NCI-H2029 (cell line): ENCODE data around the gene CYP3A5.
"Not testable (repeated sequence)": the region's sequence is repeated elsewhere in the genome, so short reads cannot be mapped to it uniquely, and the experiment has no call there.

ENCODE experiments used
- DNase-seq: peaks from one replicate; lab custom pipeline; 2025; lab: John Stamatoyannopoulos, UW

The CYP3A5 gene

DNA sequence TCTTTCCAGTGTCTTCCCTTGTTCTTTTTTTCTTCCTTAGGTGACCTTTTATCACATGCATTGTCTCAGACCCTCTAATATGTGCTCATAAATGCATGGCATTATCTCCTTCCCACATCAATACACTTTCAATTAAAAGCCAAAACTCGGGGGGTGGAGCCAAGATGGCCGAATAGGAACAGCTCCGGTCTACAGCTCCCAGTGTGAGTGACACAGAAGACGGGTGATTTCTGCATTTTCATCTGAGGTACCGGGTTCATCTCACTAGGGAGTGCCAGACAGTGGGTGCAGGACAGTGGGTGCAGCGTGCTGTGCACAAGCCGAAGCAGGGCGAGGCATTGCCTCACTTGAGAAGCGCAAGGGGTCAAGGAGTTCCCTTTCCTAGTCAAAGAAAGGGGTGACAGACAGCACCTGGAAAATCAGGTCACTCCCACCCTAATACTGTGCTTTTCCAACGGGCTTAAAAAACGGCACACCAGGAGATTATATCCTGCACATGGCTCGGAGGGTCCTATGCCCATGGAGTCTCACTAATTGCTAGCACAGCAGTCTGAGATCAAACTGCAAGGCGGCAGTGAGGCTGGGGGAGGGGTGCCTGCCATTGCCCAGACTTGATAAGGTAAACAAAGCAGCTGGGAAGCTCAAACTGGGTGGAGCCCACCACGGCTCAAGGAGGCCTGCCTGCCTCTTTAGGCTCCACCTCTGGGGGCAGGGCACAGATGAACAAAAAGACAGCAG is 6.2 kb upstream of the CYP3A5 start:
- DNase-seq: not testable (repeated sequence)

GRCh38 chr7:99685129-99685758 is 5.4 kb upstream of the CYP3A5 start:
- DNase-seq: no peak

DNA sequence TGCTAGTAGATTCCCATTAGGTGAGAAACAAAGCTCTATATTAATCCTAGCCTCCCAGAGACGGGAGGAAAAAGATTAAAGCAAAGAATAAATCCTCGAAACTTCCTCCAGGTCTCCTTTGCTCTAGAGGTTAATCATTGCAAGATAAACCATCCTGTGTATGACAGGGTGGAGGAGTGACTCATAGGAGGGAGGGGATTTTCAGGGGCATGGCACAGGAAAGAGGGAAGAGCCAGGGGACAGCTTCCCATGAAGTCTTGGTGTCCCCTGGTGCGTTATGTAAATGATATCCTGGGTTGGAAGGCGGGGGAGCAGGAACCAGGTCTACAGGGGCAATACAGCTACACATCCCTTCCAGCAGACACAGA is 780 bp downstream of the CYP3A5 start:
- DNase-seq: no peak

- DNase-seq: no peak
These were observed 2.1 kb downstream of the CYP3A5 start for GRCh38 chr7:99677648-99678045.

DNA sequence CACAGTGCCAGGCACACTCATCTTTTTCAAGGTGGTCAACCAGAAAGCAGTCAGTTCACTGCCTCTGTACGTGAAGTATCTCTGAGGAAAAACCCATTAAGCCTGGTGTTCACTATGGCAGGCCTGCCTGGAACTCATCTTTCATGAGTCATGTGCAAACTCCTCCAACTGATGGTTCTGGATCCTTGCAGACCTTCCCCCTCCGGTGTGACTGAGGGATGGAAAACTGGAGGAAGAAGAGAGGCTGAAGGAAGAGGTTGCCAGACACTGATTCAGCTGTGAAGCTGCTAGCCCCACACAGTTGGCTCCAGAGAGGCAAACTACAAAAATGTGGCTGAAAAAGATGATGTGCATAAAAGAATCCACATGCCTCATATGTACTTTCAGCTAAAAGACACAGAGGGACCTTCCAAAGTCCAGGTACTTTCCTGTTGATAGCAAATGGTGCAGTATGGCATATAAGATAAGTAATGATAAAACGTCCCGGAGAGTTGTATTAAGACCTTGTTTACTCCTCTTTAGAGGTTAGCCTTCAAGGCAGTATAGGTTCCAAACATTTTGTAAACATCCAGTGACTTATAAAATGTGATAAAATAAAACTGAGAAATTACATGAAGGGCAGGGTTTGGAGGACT is 2.7 kb downstream of the CYP3A5 start:
- DNase-seq: no peak

GRCh38 chr7:99674995-99675742 is 4.6 kb downstream of the CYP3A5 start:
- DNase-seq: no peak

- no peak for DNase-seq
These were observed 7.2 kb downstream of the CYP3A5 start for GRCh38 chr7:99672573-99672972.

DNA sequence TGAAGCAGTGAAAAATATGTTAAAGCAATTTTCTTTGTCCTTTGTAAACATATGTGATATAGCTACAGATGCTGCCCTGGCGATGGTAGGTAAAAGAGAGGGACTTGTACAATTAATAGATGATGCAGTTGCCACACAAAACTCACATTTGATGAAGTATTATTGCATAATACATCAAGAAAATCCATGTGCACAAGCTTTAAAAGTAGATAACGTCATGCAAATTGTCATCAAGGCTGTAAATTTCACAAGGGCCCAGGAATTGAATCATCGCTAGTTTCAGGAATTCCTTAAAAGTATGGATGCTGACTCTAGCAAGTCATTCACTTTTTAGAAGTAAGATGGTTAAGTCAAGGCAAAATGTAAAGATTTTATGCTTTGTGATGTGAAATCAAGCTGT is 10.0 kb downstream of the CYP3A5 start:
- DNase-seq: no peak

- no peak for DNase-seq
These were observed 11.3 kb downstream of the CYP3A5 start for GRCh38 chr7:99668541-99668940.

DNA sequence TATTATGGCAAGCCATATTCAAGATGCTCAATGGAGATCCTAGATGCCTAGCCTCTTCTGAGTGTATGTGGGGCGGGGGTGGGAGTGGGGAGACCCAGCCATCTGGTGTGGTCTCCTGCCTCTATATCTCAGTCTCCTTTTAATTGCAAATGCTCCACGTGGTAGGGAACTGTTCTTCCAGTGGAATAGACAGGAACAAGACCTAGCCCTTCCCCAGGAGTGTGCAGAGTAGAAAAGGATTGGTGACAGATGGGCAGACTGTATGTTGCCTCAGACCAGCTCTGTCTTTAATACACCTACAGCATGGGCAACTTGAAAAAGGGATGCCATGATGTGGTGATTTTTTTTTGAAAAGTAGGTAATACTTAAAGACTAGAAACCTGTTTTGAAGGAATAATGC is 12.6 kb downstream of the CYP3A5 start:
- DNase-seq: no peak

GRCh38 chr7:99666013-99666395 is 13.8 kb downstream of the CYP3A5 start:
- DNase-seq: no peak

DNA sequence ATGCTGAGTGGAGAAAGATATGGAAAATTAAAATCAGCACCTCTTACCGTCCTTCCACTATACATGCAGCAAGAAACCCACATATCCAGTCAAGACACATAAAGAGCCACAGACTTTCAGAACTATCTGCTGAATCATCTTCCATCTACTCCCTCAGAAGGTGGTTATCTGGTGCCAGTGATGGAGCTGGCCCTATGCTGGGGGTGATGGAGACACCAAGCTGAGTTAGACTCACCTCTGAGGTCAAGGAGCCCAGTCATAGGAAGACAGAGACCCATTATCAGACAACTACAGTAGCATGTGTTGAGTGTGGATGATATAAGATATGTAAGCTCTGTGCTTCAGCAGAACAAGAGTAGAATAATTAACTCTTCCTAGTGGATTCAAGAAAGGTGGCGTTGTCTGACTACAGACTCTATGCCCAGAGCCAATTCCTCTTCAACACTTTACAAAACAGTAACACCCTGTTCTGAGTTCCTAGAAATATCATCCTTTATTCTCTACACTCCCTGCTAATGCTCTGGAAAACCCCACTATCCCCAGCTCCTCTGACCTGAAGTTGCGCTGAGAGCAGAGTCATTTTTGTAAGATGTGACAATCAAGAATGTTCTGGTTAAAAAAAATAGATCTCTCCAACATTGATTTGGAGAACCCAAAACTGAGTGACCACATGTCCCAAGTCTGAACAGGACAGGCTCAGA is 14.3 kb downstream of the CYP3A5 start:
- no peak for DNase-seq

DNA sequence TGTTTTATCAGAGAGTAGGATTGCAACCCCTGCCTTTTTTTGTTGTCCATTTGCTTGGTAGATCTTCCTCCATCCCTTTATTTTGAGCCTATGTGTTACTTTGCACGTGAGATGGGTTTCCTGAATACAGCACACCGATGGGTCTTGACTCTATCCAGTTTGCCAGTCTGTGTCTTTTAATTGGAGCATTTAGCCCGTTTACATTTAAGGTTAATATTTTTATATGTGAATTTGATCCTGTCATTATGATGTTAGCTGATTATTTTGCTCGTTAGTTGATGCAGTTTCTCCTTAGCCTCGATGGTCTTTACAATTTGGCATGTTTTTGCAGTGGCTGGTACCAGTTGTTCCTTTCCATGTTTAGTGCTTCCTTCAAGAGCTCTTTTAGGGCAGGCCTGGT is 21.9 kb downstream of the CYP3A5 start:
- not testable (repeated sequence) for DNase-seq

GRCh38 chr7:99654626-99655025 is 25.2 kb downstream of the CYP3A5 start:
- DNase-seq: not testable (repeated sequence)

DNA sequence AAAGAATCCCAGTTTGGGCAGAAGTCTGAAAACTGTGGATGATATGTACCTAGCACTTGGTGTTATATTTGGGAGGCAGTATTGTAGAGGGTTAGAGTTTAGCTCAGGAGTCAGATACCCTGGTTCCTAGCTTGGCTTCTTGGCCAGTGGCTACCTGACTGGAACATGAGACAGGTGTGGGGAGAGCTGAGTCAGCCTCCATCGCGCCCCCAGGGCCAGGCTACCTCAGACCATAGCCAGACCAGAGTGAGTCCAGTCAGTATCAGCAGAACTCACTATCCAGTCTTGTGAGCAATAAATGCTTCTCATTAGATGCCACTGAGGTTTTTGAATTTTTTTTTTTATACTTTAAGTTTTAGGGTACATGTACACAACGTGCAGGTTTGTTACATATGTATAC is 26.0 kb downstream of the CYP3A5 start:
- DNase-seq: no peak

GRCh38 chr7:99653269-99653668 is 26.5 kb downstream of the CYP3A5 start:
- not testable (repeated sequence) for DNase-seq

DNA sequence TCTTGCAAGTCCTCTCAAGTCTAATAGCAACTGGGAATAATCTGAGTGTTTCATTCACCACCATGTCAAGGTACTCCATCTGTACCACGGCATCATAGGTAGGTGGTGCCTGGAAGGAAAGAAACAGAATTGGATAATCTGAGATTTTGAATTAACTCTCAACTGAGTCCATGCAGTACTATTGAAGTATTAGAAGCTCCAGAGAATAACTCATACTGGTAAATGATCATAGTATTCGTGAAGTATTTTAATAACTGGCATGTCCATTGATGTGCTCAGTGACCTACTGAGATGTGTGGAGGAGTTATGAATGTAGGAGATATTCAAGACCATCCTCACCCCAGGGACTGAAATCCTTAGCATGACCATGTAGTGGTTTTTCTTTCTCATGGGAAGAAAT is 27.1 kb downstream of the CYP3A5 start:
- no peak for DNase-seq

DNA sequence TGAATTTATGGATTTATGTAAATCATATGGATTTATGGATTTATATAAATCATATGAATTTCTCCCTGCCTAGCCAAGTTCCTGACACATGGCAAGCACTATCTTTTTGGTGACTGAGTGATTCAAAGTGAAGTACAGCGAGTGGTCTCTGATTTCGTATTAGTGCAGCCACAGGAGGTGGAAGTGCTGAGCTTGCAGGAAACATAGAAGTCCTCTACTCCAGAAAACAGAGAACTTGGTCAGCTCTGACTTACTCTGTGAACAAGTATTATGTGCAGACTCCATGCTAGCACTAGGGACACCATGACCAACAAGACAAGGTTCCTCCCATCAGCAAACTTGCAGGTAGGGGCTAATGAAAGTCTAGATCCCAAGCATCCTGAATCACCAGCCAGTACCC is 28.5 kb downstream of the CYP3A5 start:
- DNase-seq: no peak

DNA sequence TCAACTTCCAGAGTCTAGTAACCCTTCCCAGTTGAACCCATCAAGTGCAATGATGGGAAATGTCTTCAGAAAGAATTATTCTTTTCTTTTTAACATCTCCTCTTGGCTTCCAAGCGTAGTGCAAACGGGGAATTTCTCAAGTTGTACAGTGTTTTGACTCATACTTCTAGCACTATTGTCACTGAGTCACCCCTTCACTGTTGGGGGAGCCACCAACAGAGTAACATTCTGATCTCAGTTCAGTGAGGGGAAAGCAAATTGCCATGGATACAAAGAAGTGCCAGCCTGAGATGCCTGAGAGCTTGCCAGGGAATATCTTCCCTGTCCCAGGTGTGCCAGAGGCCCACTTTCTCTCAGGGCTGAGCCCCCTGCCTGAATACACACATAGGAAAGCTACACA is 31.0 kb downstream of the CYP3A5 start:
- no peak for DNase-seq

GRCh38 chr7:99645590-99645989 is 34.2 kb downstream of the CYP3A5 start:
- no peak for DNase-seq

DNA sequence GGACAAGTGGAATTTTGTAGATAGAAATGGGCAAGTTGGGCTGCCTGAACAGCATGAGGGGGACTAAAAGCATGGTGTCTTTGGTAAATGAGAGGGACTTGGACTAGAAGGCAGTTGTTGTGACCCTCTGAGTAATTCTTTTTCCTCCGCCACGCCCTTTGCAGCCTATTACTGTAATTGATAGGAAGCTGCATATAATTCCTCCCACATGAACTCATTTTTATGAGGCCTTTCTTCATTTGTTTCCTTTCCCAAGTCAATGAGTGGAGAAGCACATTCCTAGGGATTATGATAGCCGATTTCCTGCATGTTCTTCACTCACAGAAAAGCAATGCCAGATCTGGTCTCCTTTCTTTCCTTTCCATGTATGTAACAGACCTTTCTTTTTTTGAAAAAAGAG is 35.4 kb downstream of the CYP3A5 start:
- no peak for DNase-seq

GRCh38 chr7:99643464-99643863 is 36.3 kb downstream of the CYP3A5 start:
- DNase-seq: no peak
